WTC11 (cell line): ENCODE data around the gene PODXL. TPM values are rescaled to one million over a fixed set of nuclear protein-coding genes. Genes with fewer than 3 reads are reported as not detected.

Experiments
- ATAC-seq: fragments of 200-7000 bp; cut with Tn5 transposase; 2 replicates; pipeline ENCODE4 v1.10.0; 2021; ENCODE audit warnings: mild to moderate bottlenecking, moderate library complexity
- CTCF ChIA-PET: fragments of 300-600 bp; sonication (Branson Sonifier 250); formaldehyde crosslinking; loops from one replicate; lab custom pipeline; 2021; ENCODE audit warnings: antibody characterized with exemption; lab: Charles Lee
- POLR2A ChIA-PET: fragments of 350-600 bp; sonication (Branson Sonifier 250); formaldehyde crosslinking; loops from one replicate; lab custom pipeline; 2021; ENCODE audit warnings: antibody characterized with exemption; lab: Charles Lee
- DNase-seq: peaks from one replicate; pipeline ENCODE4 v3.0.0; 2021; ENCODE audit warnings: low spot score
- H3K27ac Mint-ChIP-seq: 2 replicates; pipeline ENCODE4 v1.8.0; 2021; ENCODE audit warnings: mixed read lengths
- H3K27me3 Mint-ChIP-seq: 2 replicates; pipeline ENCODE4 v1.8.0; 2021; ENCODE audit warnings: low read depth, mild to moderate bottlenecking, moderate library complexity, mixed read lengths
- H3K36me3 Mint-ChIP-seq: 2 replicates; pipeline ENCODE4 v1.8.0; 2021; ENCODE audit warnings: mixed read lengths
- H3K4me1 Mint-ChIP-seq: 2 replicates; pipeline ENCODE4 v1.8.0; 2022; ENCODE audit warnings: mixed read lengths
- H3K4me3 Mint-ChIP-seq: 2 replicates; pipeline ENCODE4 v1.8.0; 2021; ENCODE audit warnings: mild to moderate bottlenecking, moderate library complexity, mixed read lengths
- H3K9me3 Mint-ChIP-seq: 2 replicates; pipeline ENCODE4 v1.8.0; 2021; ENCODE audit warnings: mixed read lengths
- AFF4 ChIP-seq: sonication (generic); formaldehyde crosslinking; IDR thresholded peaks from 2 replicates; pipeline ENCODE4 v1.8.1; 2023; ENCODE audit warnings: mild to moderate bottlenecking, missing genetic modification reagents, borderline replicate concordance
- ELF4 ChIP-seq: sonication (generic); formaldehyde crosslinking; IDR thresholded peaks from 2 replicates; pipeline ENCODE4 v1.8.1; 2022; ENCODE audit warnings: low read depth, mild to moderate bottlenecking, moderate library complexity, missing genetic modification reagents
- FOXK1 ChIP-seq: sonication (generic); formaldehyde crosslinking; IDR thresholded peaks from 2 replicates; pipeline ENCODE4 v1.8.0; 2022; ENCODE audit warnings: mild to moderate bottlenecking, moderate library complexity, missing genetic modification reagents
- GRHL2 ChIP-seq: fragments of 250-450 bp; sonication (Bioruptor Pico); IDR thresholded peaks from 2 replicates; pipeline ENCODE4 v1.8.0; 2022; ENCODE audit warnings: mild to moderate bottlenecking, moderate library complexity; ENCODE audit not compliant: insufficient replicate concordance, severe bottlenecking
- IRF2 ChIP-seq: sonication (generic); formaldehyde crosslinking; IDR thresholded peaks from 2 replicates; pipeline ENCODE4 v1.8.0; 2022; ENCODE audit warnings: low read depth, missing genetic modification reagents, borderline replicate concordance
- MLX ChIP-seq: sonication (generic); formaldehyde crosslinking; IDR thresholded peaks from 2 replicates; pipeline ENCODE4 v1.8.1; 2023; ENCODE audit warnings: mild to moderate bottlenecking, missing genetic modification reagents, moderate library complexity
- MXD4 ChIP-seq: fragments of 250-450 bp; sonication (Bioruptor Pico); IDR thresholded peaks from 2 replicates; pipeline ENCODE4 v1.8.0; 2021; ENCODE audit warnings: mild to moderate bottlenecking, moderate library complexity, borderline replicate concordance
- SP1 ChIP-seq: sonication (generic); formaldehyde crosslinking; conservative IDR thresholded peaks from 2 replicates; pipeline ENCODE4 v1.8.1; 2022; ENCODE audit warnings: missing genetic modification reagents
- TEAD1 ChIP-seq: sonication (generic); formaldehyde crosslinking; IDR thresholded peaks from 2 replicates; pipeline ENCODE4 v1.8.0; 2022; ENCODE audit warnings: mild to moderate bottlenecking, missing genetic modification reagents
- USF1 ChIP-seq: sonication (generic); formaldehyde crosslinking; IDR thresholded peaks from 2 replicates; pipeline ENCODE4 v1.8.0; 2022; ENCODE audit warnings: mild to moderate bottlenecking, missing genetic modification reagents
- USF2 ChIP-seq: sonication (generic); formaldehyde crosslinking; IDR thresholded peaks from 2 replicates; pipeline ENCODE4 v1.8.1; 2023; ENCODE audit warnings: mild to moderate bottlenecking, missing genetic modification reagents, moderate library complexity
- ZNF281 ChIP-seq: sonication (generic); formaldehyde crosslinking; IDR thresholded peaks from 2 replicates; pipeline ENCODE4 v1.8.0; 2023; ENCODE audit warnings: mild to moderate bottlenecking, missing genetic modification reagents
- total RNA-seq: library from RNA; stranded (reverse); gene quantifications from 3 replicates; pipeline ENCODE4 v1.2.3, GENCODE V29; 2021

Gene PODXL
- total RNA-seq, 1 experiment from 2014 or later = 483 TPM

- Mint-ChIP-seq H3K4me3 (no peak overlapping the region), H3K4me1 (peaks cover 15% of the 10 kb centered on the region), H3K27ac (peak overlapping the region; percentile 5; the same call in 1 of the 2 replicates), H3K27me3 (no peaks in the 10 kb centered on the region; the same call in 1 of the 2 replicates), H3K36me3 (no peaks in the 10 kb centered on the region), H3K9me3 (no peaks in the 10 kb centered on the region)
- CTCF ChIA-PET = interaction anchor here (0.8 to 1.4 kb wide), 4 partner anchors 11 to 103 kb away, joined by 3 to 4 read pairs (median 4); no protein-coding TSS in a partner anchor
- POLR2A ChIA-PET = no interaction called here
- ATAC-seq (peak; percentile 16; the same call in 1 of the 2 replicates), DNase-seq (no peak)
- TF ChIP-seq USF2 (CRISPR knock-in tag) (0 out of 2 replicates have a peak, but pooled peaks have one; percentile 20), GRHL2 (CRISPR knock-in tag) (no peak)
Measured at GRCh38 chr7:131586259-131586658, 29.8 kb upstream of the PODXL start.

- Mint-ChIP-seq H3K9me3 (no peaks in the 10 kb centered on the region), H3K4me1 (peaks cover 22% of the 10 kb centered on the region), H3K27me3 (no peaks in the 10 kb centered on the region; the same call in 1 of the 2 replicates), H3K36me3 (no peaks in the 10 kb centered on the region), H3K4me3 (no peak overlapping the region), H3K27ac (no peak overlapping the region)
- ATAC-seq = no peak
- no peak for DNase-seq
- ChIA-PET CTCF (interaction anchor here (2.8 kb wide), 1 partner anchor 37 kb away, joined by 23 read pairs; no protein-coding TSS in a partner anchor), POLR2A (interaction anchor here (0.6 to 0.7 kb wide), 2 partner anchors 46 to 86 kb away, joined by 4 to 12 read pairs; no protein-coding TSS in a partner anchor)
- no peak for TF ChIP-seq USF1 (CRISPR knock-in tag)
- TF ChIP-seq SP1 = no peak
- no peak for TF ChIP-seq TEAD1
- no peak for TF ChIP-seq AFF4
- TF ChIP-seq IRF2 (CRISPR knock-in tag) = no peak
- no peak for TF ChIP-seq ZNF281
- TF ChIP-seq ELF4 (CRISPR knock-in tag) = no peak
- TF ChIP-seq MXD4 = no peak
- TF ChIP-seq FOXK1 (CRISPR knock-in tag) = no peak
- TF ChIP-seq MLX (CRISPR knock-in tag) = no peak
Measured at GRCh38 chr7:131583430-131583829, 27.0 kb upstream of the PODXL start.
